Thyroid gland (tissue), 4 donors: ENCODE data around the gene KTI12. TPM values are rescaled to one million over a fixed set of nuclear protein-coding genes. Genes with fewer than 3 reads are reported as not detected.

ENCODE experiments used
- DNase-seq, 2 donors: peaks; one replicate each; pipeline ENCODE4 v3.0.0-alpha.2; 2019
- H3K27ac ChIP-seq, 3 donors: fragments of 200-600 bp; sonication (generic); 1 replicate in 2 of 3; 2 replicates in 1 of 3; pipeline ENCODE4 v1.5.1; 2016 to 2019; ENCODE audit warnings: mild to moderate bottlenecking in 1 of 3, moderate library complexity in 1 of 3
- H3K27me3 ChIP-seq: fragments of 200-600 bp; sonication (generic); one replicate; pipeline ENCODE4 v1.5.1; 2019
- H3K36me3 ChIP-seq, 2 donors: fragments of 200-600 bp; sonication (generic); one replicate each; pipeline ENCODE4 v1.5.1; 2016 to 2019
- H3K4me1 ChIP-seq, 2 donors: fragments of 200-600 bp; sonication (generic); one replicate each; pipeline ENCODE4 v1.5.1; 2017 to 2019
- H3K4me3 ChIP-seq, 3 donors: fragments of 200-600 bp; sonication (generic); replicated peaks in 1 of 3; 1 replicate in 2 of 3; 2 replicates in 1 of 3; pipeline ENCODE4 v1.5.1; 2016; ENCODE audit warnings: mild to moderate bottlenecking in 1 of 3
- H3K9me3 ChIP-seq: fragments of 200-600 bp; sonication (generic); one replicate; pipeline ENCODE4 v1.5.1; 2017
- CTCF ChIP-seq, 6 experiments: fragments of 200-600 bp in 3 of 6; fragments of 450-650 bp in 3 of 6; sonication (generic) in 3 of 6; IDR thresholded peaks; one replicate each; pipeline ENCODE4 v1.5.1; 2016 to 2019; ENCODE audit warnings: antibody characterized with exemption in 6 of 6, mild to moderate bottlenecking in 2 of 6, inconsistent platforms in 1 of 6, moderate library complexity in 1 of 6
- POLR2A ChIP-seq, 2 donors: fragments of 450-650 bp; IDR thresholded peaks; one replicate each; pipeline ENCODE4 v1.6.1; 2017; ENCODE audit warnings: antibody characterized with exemption in 2 of 2, mild to moderate bottlenecking in 2 of 2, moderate library complexity in 1 of 2
- WGBS, 2 donors: methylation state at CpG; one replicate each; pipeline ENCODE4 v1.1.5; 2017; 5-methylcytosine and 5-hydroxymethylcytosine counted together
- intact Hi-C: fragments of 100-400 bp; cut with DNase I; formaldehyde crosslinking; loops from one replicate; pipeline ENCODE4 v1.15.1; 2023
- small RNA-seq: library from RNA; depleted of rRNA; stranded (forward); fragments of <200 nt; gene quantifications from one replicate; pipeline ENCODE3, GENCODE V24; 2016
- total RNA-seq, 4 donors: library from RNA; depleted of rRNA; stranded (reverse); fragments of >200 nt; gene quantifications; one replicate each; pipeline ENCODE4 v1.2.3, GENCODE V29; 2016

KTI12 gene
- total RNA-seq, 4 donors from 2014 or later, result 7.7 to 11.0 (median 10.1) TPM

GRCh38 chr1:51989582-51990477, 43.8 kb downstream of the KTI12 start:
- 13 to 15% methylated on average over 22 to 27 of the region's 47 CpGs for WGBS, 2 donors
- H3K4me1 ChIP-seq, result no peaks in the 10 kb centered on the region
- H3K9me3 ChIP-seq, result no peaks in the 10 kb centered on the region
- H3K36me3 ChIP-seq, result no peaks in the 10 kb centered on the region
- intact Hi-C loops, result loop anchor here (10.0 kb wide), 1 partner anchor 95 kb away; no protein-coding TSS in a partner anchor
- H3K27me3 ChIP-seq, result peaks cover 18% of the 10 kb centered on the region
- no peak for TF ChIP-seq CTCF (IDR thresholded peaks at IDR 0.05)
- H3K4me3 ChIP-seq, result peak overlapping the region in 2 of 3 donors; percentile 25 to 30
- DNase-seq, result no peak
- no peak overlapping the region for H3K27ac ChIP-seq

- no peak for DNase-seq
- Histone ChIP-seq H3K4me1 (no peaks in the 10 kb centered on the region), H3K27me3 (peaks cover 18% of the 10 kb centered on the region), H3K36me3 (no peaks in the 10 kb centered on the region), H3K4me3 (no peak overlapping the region), H3K27ac (no peak overlapping the region), H3K9me3 (no peaks in the 10 kb centered on the region)
- TF ChIP-seq POLR2A (IDR thresholded peaks at IDR 0.05) (no peak), CTCF (IDR thresholded peaks at IDR 0.05) (no peak)
- intact Hi-C loops, result no loop called here
These were observed 45.4 kb downstream of the KTI12 start for GRCh38 chr1:51988254-51988653.

GRCh38 chr1:51986718-51987117, 46.9 kb downstream of the KTI12 start:
- Histone ChIP-seq H3K9me3 (no peaks in the 10 kb centered on the region), H3K27ac (no peak overlapping the region), H3K4me3 (no peak overlapping the region), H3K27me3 (peaks cover 18% of the 10 kb centered on the region), H3K4me1 (no peaks in the 10 kb centered on the region), H3K36me3 (no peaks in the 10 kb centered on the region)
- no peak for DNase-seq
- intact Hi-C loops, result no loop called here
- WGBS, 2 donors, result 78 to 80% methylated on average over 4 of the region's 4 CpGs
- no peak for TF ChIP-seq POLR2A (IDR thresholded peaks at IDR 0.05)
- no peak for TF ChIP-seq CTCF (IDR thresholded peaks at IDR 0.05)

- TF ChIP-seq POLR2A (IDR thresholded peaks at IDR 0.05), result no peak
- TF ChIP-seq CTCF (IDR thresholded peaks at IDR 0.05), result no peak
- H3K36me3 ChIP-seq, result no peaks in the 10 kb centered on the region
- no peak overlapping the region for H3K27ac ChIP-seq
- no peaks in the 10 kb centered on the region for H3K9me3 ChIP-seq
- H3K4me3 ChIP-seq, result no peak overlapping the region
- H3K4me1 ChIP-seq, result no peaks in the 10 kb centered on the region
- 89 to 94% methylated on average over 3 of the region's 3 CpGs for WGBS, 2 donors
- no peak for DNase-seq
- intact Hi-C loops, result no loop called here
- no peaks in the 10 kb centered on the region for H3K27me3 ChIP-seq
These were observed 51.4 kb downstream of the KTI12 start for GRCh38 chr1:51982161-51982560.

Small RNA genes within 50 kb of the gene (small RNA-seq; reads per million reads assigned to genes)
- not detected for gene RN7SL290P

Other genes starting within 250 kb of the KTI12 start
- 10 to 100 TPM; 75.0 to 98.7 (median 79.3) TPM for gene NRDC, start 155.1 kb downstream of the KTI12 start, total RNA-seq
- gene RAB3B, start 43.1 kb downstream of the KTI12 start, total RNA-seq, result under 1 TPM in 1 of 4 donors, not detected in 3; under 0.01 TPM
- gene TXNDC12, start 21.4 kb upstream of the KTI12 start, total RNA-seq, result 10 to 100 TPM; 42.7 to 54.6 (median 48.7) TPM
- 10 to 100 TPM; 40.5 to 69.7 (median 54.5) TPM for gene BTF3L4, start 22.5 kb upstream of the KTI12 start, total RNA-seq
- gene ZFYVE9, start 108.3 kb upstream of the KTI12 start, total RNA-seq, result 10 to 100 TPM; 51.1 to 58.8 (median 54.1) TPM